HG03558 (cell line): ENCODE data around the gene DDX39A.
"Not testable (repeated sequence)": the region's sequence is repeated elsewhere in the genome, so short reads cannot be mapped to it uniquely, and the experiment has no call there.

Experiments used
- ATAC-seq: cut with Tn5 transposase; IDR thresholded peaks from one replicate; pipeline ENCODE4 v1.9.1; 2021; ENCODE audit warnings: moderate number of reproducible peaks; ENCODE audit not compliant: unreplicated experiment; ENCODE audit errors: extremely low read depth

The DDX39A gene

GRCh38 chr19:14410091-14411051, 8.8 kb downstream of the DDX39A start:
- no peak for ATAC-seq

- no peak for ATAC-seq
These were observed 9.8 kb downstream of the DDX39A start for GRCh38 chr19:14409146-14410023.

- no peak for ATAC-seq
These were observed 10.5 kb downstream of the DDX39A start for GRCh38 chr19:14408491-14409145.

GRCh38 chr19:14407605-14408484, 11.3 kb downstream of the DDX39A start:
- no peak for ATAC-seq

- no peak for ATAC-seq
These were observed 12.3 kb downstream of the DDX39A start for GRCh38 chr19:14406645-14407401.

- no peak for ATAC-seq
These were observed 13.1 kb downstream of the DDX39A start for GRCh38 chr19:14405758-14406644.

- ATAC-seq: no peak
These were observed 13.8 kb downstream of the DDX39A start for GRCh38 chr19:14405380-14405757.

- ATAC-seq: no peak
These were observed 14.8 kb downstream of the DDX39A start for GRCh38 chr19:14404312-14404711.

GRCh38 chr19:14403145-14403930, 15.8 kb downstream of the DDX39A start:
- ATAC-seq: not testable (repeated sequence)

GRCh38 chr19:14402332-14403144, 16.6 kb downstream of the DDX39A start:
- no peak for ATAC-seq

GRCh38 chr19:14401468-14402195, 17.5 kb downstream of the DDX39A start:
- no peak for ATAC-seq

GRCh38 chr19:14400951-14401431, 18.1 kb downstream of the DDX39A start:
- no peak for ATAC-seq

- not testable (repeated sequence) for ATAC-seq
These were observed 22.0 kb downstream of the DDX39A start for GRCh38 chr19:14397168-14397567.

- not testable (repeated sequence) for ATAC-seq
These were observed 22.4 kb downstream of the DDX39A start for GRCh38 chr19:14396730-14397129.

GRCh38 chr19:14395710-14396336, 23.3 kb downstream of the DDX39A start:
- ATAC-seq: no peak
